Naive thymus-derived CD8-positive, alpha-beta T cell (primary cell): ENCODE results near the gene FAM83F. TPM values are rescaled to one million over a fixed set of nuclear protein-coding genes. Genes with fewer than 3 reads are reported as not detected.
"Not testable (repeated sequence)": the region's sequence is repeated elsewhere in the genome, so short reads cannot be mapped to it uniquely, and the experiment has no call there.

ENCODE experiments used
- ATAC-seq, 2 donors: fragments of 150-1000 bp; cut with Tn5 transposase in 1 of 2; sonication (Bioruptor Pico), chemical (Tn5 transposase) in 1 of 2; 1 replicate in 1 of 2; 2 replicates in 1 of 2; pipeline ENCODE4 v1.10.0; 2021; ENCODE audit warnings: mild to moderate bottlenecking in 2 of 2, moderate library complexity in 2 of 2
- POLR2A ChIA-PET: fragments of 350-600 bp; sonication (Branson Sonifier 250); formaldehyde crosslinking; loops from one replicate; lab custom pipeline; 2021; ENCODE audit warnings: antibody characterized with exemption; lab: Charles Lee
- DNase-seq, 10 donors: peaks; one replicate each; pipeline versions ENCODE4 v3.0.0 to v3.0.0-alpha.2; 2020 to 2022
- H3K27ac Mint-ChIP-seq, 10 donors: one replicate each; pipeline ENCODE4 v1.8.0; 2020 to 2022; ENCODE audit warnings: mild to moderate bottlenecking in 10 of 10, mixed read lengths in 10 of 10, moderate library complexity in 4 of 10, inconsistent platforms in 1 of 10
- H3K27me3 Mint-ChIP-seq, 5 donors: one replicate each; pipeline ENCODE4 v1.8.0; 2021 to 2022; ENCODE audit warnings: mixed read lengths in 5 of 5
- H3K36me3 Mint-ChIP-seq, 3 donors: one replicate each; pipeline ENCODE4 v1.8.0; 2020 to 2022; ENCODE audit warnings: mixed read lengths in 3 of 3, mild to moderate bottlenecking in 2 of 3, inconsistent platforms in 1 of 3
- H3K4me1 Mint-ChIP-seq, 4 donors: one replicate each; pipeline ENCODE4 v1.8.0; 2021 to 2022; ENCODE audit warnings: mixed read lengths in 4 of 4
- H3K4me3 Mint-ChIP-seq, 10 donors: one replicate each; pipeline ENCODE4 v1.8.0; 2020 to 2022; ENCODE audit warnings: mild to moderate bottlenecking in 10 of 10, mixed read lengths in 10 of 10, moderate library complexity in 6 of 10, inconsistent platforms in 1 of 10
- H3K9me3 Mint-ChIP-seq, 9 donors: one replicate each; pipeline ENCODE4 v1.8.0; 2020 to 2022; ENCODE audit warnings: mixed read lengths in 9 of 9, mild to moderate bottlenecking in 3 of 9, inconsistent platforms in 1 of 9, moderate library complexity in 1 of 9
- polyA plus RNA-seq, 3 donors: library from polyadenylated mRNA; unstranded; fragments of 300-500 nt; fragmentation: Illumina TruSeq; gene quantifications; one replicate each; pipeline ENCODE4 v1.2.3, GENCODE V29; 2021
- total RNA-seq, 8 experiments: library from RNA in 2 of 8; stranded (reverse) in 2 of 8; gene quantifications; one replicate each; pipeline ENCODE4 v1.2.3 and lab custom pipeline; 2021 to 2026

Gene FAM83F
- total and polyA plus RNA-seq, 5 experiments from 2014 or later = 0.01 to 1.2 (median 0.22) TPM; not detected in 1

DNA sequence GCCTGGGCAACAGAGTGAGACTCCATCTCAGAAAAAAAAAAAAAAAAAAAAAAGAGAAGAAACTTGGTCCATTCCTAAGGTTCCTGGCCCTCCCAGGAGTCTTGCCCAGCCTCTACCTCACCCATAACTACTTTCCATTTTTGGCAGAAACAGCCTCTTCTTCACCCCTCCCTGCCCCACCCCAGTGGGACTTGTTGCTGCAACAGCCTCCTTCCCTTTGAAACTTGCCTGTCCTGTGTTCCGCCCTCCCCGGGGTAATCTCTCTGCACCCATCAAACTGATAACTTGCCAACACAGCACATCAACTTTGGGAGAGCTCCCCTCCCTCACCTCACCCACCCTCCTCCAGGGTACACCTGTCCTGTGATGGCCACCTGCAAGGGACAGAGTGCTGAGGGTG, 10.0 kb upstream of the FAM83F start:
- H3K4me1 Mint-ChIP-seq = peaks cover 32 to 61% (median 40%) of the 10 kb centered on the region in 4 donors
- H3K36me3 Mint-ChIP-seq = no peaks in the 10 kb centered on the region
- DNase-seq = no peak
- POLR2A ChIA-PET = interaction anchor here (0.7 to 1.8 kb wide), 2 partner anchors 9 to 52 kb away, joined by 4 to 8 read pairs; no protein-coding TSS in a partner anchor
- ATAC-seq = no peak
- peaks cover 0 to 6% (median 0%) of the 10 kb centered on the region in 5 donors for H3K27me3 Mint-ChIP-seq
- H3K9me3 Mint-ChIP-seq = no peaks in the 10 kb centered on the region
- H3K27ac Mint-ChIP-seq = peak overlapping the region in 4 of 10 donors; percentile 39 to 87 (median 65)
- peak overlapping the region in 2 of 10 donors; percentile 31 to 67 for H3K4me3 Mint-ChIP-seq

DNA sequence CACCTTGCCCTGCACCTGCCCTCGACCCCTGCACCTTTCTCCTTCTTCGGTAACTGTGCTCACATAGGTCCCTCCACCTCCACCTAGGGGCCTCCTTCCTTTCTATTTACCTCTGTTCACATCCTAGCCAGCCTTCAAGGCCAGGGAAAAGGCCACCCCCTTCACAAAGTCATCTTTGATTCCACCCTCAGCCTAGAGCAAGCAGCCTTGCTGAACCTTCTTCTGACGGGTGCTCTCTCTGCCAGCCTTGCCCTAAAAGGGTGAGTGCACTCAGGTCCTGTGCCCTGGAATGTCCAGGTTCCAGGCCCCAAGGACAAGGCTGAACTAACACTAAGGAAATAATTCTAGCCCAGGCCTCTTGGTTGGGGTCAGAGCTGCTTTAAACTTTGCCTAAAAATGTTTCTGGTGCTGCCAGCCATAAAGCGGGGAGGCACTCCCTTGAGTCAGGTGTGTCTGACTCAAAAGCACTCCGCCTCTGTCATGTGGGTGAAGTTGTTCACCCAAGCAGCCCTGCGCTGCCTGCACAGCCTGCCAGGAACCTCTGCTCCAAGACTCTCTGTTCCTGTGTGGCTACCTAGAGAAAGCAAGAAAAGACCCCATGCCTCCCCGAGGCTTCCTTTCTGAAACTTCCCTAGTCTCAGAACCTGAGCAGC, 9.2 kb upstream of the FAM83F start:
- H3K9me3 Mint-ChIP-seq = no peaks in the 10 kb centered on the region
- ATAC-seq (peak; percentile 69 to 79), DNase-seq (peak in 8 of 10 donors; percentile 16 to 67 (median 34))
- peak overlapping the region in 9 of 10 donors; percentile 1 to 79 (median 46) for H3K4me3 Mint-ChIP-seq
- H3K27me3 Mint-ChIP-seq = peaks cover 0 to 6% (median 0%) of the 10 kb centered on the region in 5 donors
- POLR2A ChIA-PET = interaction anchor here (0.7 to 1.8 kb wide), 3 partner anchors 8 to 14 kb away, joined by 3 to 8 read pairs (median 5); no protein-coding TSS in a partner anchor
- peaks cover 24 to 53% (median 34%) of the 10 kb centered on the region in 4 donors for H3K4me1 Mint-ChIP-seq
- H3K27ac Mint-ChIP-seq = peak overlapping the region; percentile 39 to 94 (median 81)
- no peaks in the 10 kb centered on the region for H3K36me3 Mint-ChIP-seq

DNA sequence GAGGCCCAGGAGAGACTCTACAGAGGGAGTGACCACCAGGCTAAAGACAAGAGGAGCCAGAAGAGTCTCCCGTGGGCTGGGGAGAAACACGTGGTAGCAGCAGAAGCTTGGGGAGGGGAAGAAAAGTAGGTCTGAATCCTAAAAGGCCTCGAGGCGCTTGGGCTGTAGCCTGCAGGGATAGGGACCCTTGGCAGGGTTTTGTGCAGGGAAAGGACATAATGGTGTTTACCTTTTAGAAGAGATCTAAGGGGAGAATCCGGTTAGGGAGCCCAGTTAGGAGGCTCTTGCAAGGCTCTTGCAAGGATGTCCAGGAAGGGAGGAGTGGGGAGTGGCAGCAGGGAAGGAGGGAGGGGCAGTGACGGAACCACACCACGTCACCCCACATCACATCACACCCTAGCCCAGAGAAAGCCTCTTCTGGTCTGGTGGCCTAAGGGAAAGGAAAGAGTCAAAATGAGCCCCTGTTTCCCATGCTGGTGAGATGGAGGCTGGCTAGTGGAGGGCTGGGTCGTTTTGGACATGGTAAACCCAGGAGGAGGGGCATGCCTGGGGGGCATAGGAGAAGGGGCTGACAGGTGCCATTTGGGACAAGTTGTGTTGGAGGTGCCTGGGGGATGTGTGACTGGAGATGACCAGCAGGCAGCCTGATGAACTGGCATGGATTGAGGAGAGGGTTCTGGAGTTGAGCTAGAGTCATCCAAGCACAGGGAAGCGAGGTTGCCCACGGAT, 6.2 kb upstream of the FAM83F start:
- H3K27me3 Mint-ChIP-seq = peaks cover 0 to 10% (median 1%) of the 10 kb centered on the region in 5 donors
- peak overlapping the region in 6 of 10 donors; percentile 17 to 70 (median 42) for H3K4me3 Mint-ChIP-seq
- peak overlapping the region in 6 of 10 donors; percentile 3 to 87 (median 59) for H3K27ac Mint-ChIP-seq
- H3K36me3 Mint-ChIP-seq = no peaks in the 10 kb centered on the region
- H3K4me1 Mint-ChIP-seq = peaks cover 18 to 34% (median 28%) of the 10 kb centered on the region in 4 donors
- no peak for DNase-seq
- ATAC-seq = no peak
- POLR2A ChIA-PET = no interaction called here
- H3K9me3 Mint-ChIP-seq = no peaks in the 10 kb centered on the region

GRCh38 chr22:39989633-39990032, 5.1 kb upstream of the FAM83F start:
- Mint-ChIP-seq H3K9me3 (no peaks in the 10 kb centered on the region), H3K27ac (peak overlapping the region in 4 of 10 donors; percentile 22 to 87 (median 72)), H3K4me3 (peak overlapping the region in 2 of 10 donors; percentile 43 to 70), H3K27me3 (peaks cover 0 to 15% (median 1%) of the 10 kb centered on the region in 5 donors), H3K36me3 (no peaks in the 10 kb centered on the region), H3K4me1 (peaks cover 22 to 37% (median 29%) of the 10 kb centered on the region in 4 donors)
- no peak for DNase-seq
- ATAC-seq = no peak
- POLR2A ChIA-PET = no interaction called here

DNA sequence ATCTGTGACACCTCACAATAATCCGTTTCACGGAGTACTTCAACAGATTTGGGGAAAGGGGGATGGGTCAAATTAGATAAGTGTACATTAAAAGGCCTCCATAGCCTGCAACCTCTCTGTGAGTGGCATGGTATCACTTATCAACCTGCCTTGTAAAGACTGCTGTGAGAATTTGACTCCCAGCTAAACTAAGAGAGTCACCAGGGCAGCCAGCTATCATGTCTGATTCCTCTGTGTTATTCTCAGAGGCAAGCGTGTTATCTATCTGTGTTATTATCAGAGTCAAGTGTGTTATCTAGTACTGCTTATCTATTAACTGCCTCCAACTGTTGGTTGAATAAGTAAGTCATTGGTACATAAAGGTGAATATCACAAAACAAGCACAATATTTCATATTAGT, 4.1 kb upstream of the FAM83F start:
- Mint-ChIP-seq H3K27ac (peak overlapping the region in 3 of 10 donors; percentile 76 to 87 (median 77)), H3K9me3 (no peaks in the 10 kb centered on the region), H3K4me1 (peaks cover 17 to 28% (median 21%) of the 10 kb centered on the region in 4 donors), H3K36me3 (no peaks in the 10 kb centered on the region), H3K27me3 (peaks cover 0 to 15% (median 1%) of the 10 kb centered on the region in 5 donors), H3K4me3 (peak overlapping the region in 1 of 10 donors; percentile 38)
- DNase-seq (no peak), ATAC-seq (no peak)
- POLR2A ChIA-PET = no interaction called here

DNA sequence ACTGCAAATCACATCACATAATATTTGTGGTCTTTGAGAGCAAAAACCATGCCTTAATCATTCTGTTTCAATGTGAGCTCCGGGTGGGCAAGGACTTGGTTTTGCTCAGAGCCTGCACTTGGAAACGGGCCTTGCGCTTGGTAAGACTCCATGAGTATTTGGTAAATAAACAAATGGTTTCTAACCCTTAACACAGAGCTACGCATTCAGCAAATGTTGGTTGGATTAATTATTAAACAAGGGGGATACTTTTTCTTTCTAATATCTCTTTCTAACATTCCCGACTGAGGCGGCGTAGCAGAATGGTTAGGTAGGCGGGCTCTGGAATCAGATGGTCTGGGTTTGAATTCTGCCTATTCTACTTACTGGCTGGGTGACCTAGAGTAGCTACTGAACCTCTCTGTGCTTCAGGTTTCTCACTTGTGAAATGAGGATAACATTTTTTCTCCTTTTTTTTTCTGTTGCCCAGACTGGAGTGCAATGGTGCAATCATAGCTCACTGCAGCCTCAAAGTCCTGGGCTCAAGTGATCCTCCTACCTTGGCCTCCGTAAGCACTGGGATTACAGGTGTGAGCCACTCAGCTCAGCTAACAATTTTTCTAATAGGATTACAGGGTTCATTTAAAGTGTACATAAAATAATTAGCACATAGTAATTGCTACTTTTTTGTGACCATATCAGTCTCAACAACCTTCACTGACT, 3.4 kb upstream of the FAM83F start:
- peaks cover 0 to 21% (median 1%) of the 10 kb centered on the region in 5 donors for H3K27me3 Mint-ChIP-seq
- peaks cover 13 to 25% (median 17%) of the 10 kb centered on the region in 4 donors for H3K4me1 Mint-ChIP-seq
- no peaks in the 10 kb centered on the region for H3K36me3 Mint-ChIP-seq
- ATAC-seq = no peak
- DNase-seq = no peak
- H3K4me3 Mint-ChIP-seq = peak overlapping the region in 1 of 10 donors; percentile 52
- no peaks in the 10 kb centered on the region for H3K9me3 Mint-ChIP-seq
- H3K27ac Mint-ChIP-seq = peak overlapping the region in 2 of 10 donors; percentile 44 to 48
- POLR2A ChIA-PET = interaction anchor here (1.0 to 1.1 kb wide), 2 partner anchors 10 to 11 kb away, joined by 3 read pairs; no protein-coding TSS in a partner anchor

GRCh38 chr22:39992088-39992826, 2.5 kb upstream of the FAM83F start:
- Mint-ChIP-seq H3K36me3 (no peaks in the 10 kb centered on the region), H3K9me3 (no peaks in the 10 kb centered on the region), H3K4me1 (peaks cover 11 to 21% (median 17%) of the 10 kb centered on the region in 4 donors), H3K27me3 (peaks cover 0 to 28% (median 5%) of the 10 kb centered on the region in 5 donors), H3K4me3 (peak overlapping the region in 2 of 10 donors; percentile 11 to 15), H3K27ac (peak overlapping the region in 5 of 10 donors; percentile 8 to 91 (median 87))
- POLR2A ChIA-PET = interaction anchor here (1.0 to 1.1 kb wide), 2 partner anchors 11 to 12 kb away, joined by 3 read pairs; no protein-coding TSS in a partner anchor
- DNase-seq (no peak), ATAC-seq (no peak)

- peaks cover 10 to 20% (median 16%) of the 10 kb centered on the region in 4 donors for H3K4me1 Mint-ChIP-seq
- POLR2A ChIA-PET = interaction anchor here (1.1 to 1.2 kb wide), 2 partner anchors 12 to 43 kb away, joined by 3 read pairs; no protein-coding TSS in a partner anchor
- H3K9me3 Mint-ChIP-seq, ATAC-seq, H3K36me3 Mint-ChIP-seq, DNase-seq: not testable (repeated sequence)
- H3K27ac Mint-ChIP-seq = peak overlapping the region in 5 of 10 donors; percentile 8 to 92 (median 87)
- peak overlapping the region in 3 of 10 donors; percentile 11 to 61 (median 22) for H3K4me3 Mint-ChIP-seq
- peaks cover 0 to 30% (median 5%) of the 10 kb centered on the region in 5 donors for H3K27me3 Mint-ChIP-seq
Measured at GRCh38 chr22:39992894-39993293, 1.9 kb upstream of the FAM83F start.

DNA sequence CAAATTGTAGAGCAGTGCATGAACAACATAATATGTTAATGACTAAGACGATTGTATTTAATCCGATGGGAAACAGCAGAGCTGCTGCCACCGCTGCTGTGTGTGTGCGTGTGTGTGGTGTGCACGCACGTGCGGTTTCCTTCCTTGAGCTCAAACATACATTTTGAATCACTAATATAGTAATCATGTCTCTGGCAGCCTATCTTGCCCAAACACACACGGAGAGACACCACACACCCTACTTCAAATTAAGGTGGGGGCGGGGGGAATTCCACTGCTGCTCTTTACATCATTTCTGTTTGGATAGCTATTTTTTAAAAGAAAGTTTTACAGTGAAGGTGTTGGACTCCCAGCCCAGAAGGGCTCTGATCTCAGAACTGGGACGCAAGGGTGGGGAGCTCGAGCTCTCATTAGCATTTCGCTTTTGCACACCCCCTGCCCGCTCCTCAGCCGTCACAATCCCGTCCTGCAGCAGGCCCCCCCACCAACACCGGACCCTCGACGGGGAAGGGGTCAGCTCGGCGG, 651 bp upstream of the FAM83F start:
- ATAC-seq (peak; percentile 80 to 91), DNase-seq (peak; percentile 30 to 87 (median 76))
- no peaks in the 10 kb centered on the region for H3K36me3 Mint-ChIP-seq
- POLR2A ChIA-PET = interaction anchor here (0.6 to 1.9 kb wide), 10 partner anchors 9 to 97 kb away, joined by 3 to 8 read pairs (median 4); no protein-coding TSS in a partner anchor
- H3K4me3 Mint-ChIP-seq = peak overlapping the region; percentile 57 to 88 (median 76)
- H3K27ac Mint-ChIP-seq = peak overlapping the region; percentile 54 to 95 (median 84)
- H3K27me3 Mint-ChIP-seq = peaks cover 0 to 33% (median 5%) of the 10 kb centered on the region in 5 donors
- H3K4me1 Mint-ChIP-seq = peaks cover 3 to 20% (median 11%) of the 10 kb centered on the region in 4 donors
- no peaks in the 10 kb centered on the region for H3K9me3 Mint-ChIP-seq

GRCh38 chr22:39995393-39996252, 869 bp downstream of the FAM83F start:
- H3K4me3 Mint-ChIP-seq = peak overlapping the region; percentile 41 to 69 (median 48)
- H3K4me1 Mint-ChIP-seq = peaks cover 3 to 20% (median 11%) of the 10 kb centered on the region in 4 donors
- POLR2A ChIA-PET = interaction anchor here (1.9 kb wide), 1 partner anchor 22 kb away, joined by 8 read pairs; no protein-coding TSS in a partner anchor
- H3K27me3 Mint-ChIP-seq = peaks cover 0 to 33% (median 5%) of the 10 kb centered on the region in 5 donors
- peak overlapping the region in 6 of 10 donors; percentile 36 to 83 (median 48) for H3K27ac Mint-ChIP-seq
- H3K9me3 Mint-ChIP-seq = no peaks in the 10 kb centered on the region
- DNase-seq (no peak), ATAC-seq (no peak)
- H3K36me3 Mint-ChIP-seq = no peaks in the 10 kb centered on the region
